BJ (cell line): ENCODE data around the gene GPR55. TPM values are rescaled to one million over a fixed set of nuclear protein-coding genes. Genes with fewer than 3 reads are reported as not detected.

Experiments used
- CTCF ChIA-PET: fragments of 350-600 bp; formaldehyde crosslinking; extraction: SDS; loops from one replicate; lab custom pipeline; 2021; ENCODE audit warnings: antibody characterized with exemption, inconsistent platforms; lab: Yijun Ruan, JAX
- POLR2A ChIA-PET: fragments of 300-600 bp; sonication (Branson Sonifier 250); formaldehyde crosslinking; extraction: SDS; loops from one replicate; lab custom pipeline; 2021; ENCODE audit warnings: antibody characterized with exemption; lab: Charles Lee
- DNase-seq: peaks from one replicate; pipeline ENCODE4 v3.0.0-alpha.2; 2011; ENCODE audit warnings: low read depth
- H3K27me3 ChIP-seq: 2 replicates; pipeline ENCODE4 v1.6.0; 2011; ENCODE audit warnings: low read length; ENCODE audit not compliant: control insufficient read depth, insufficient read depth
- H3K36me3 ChIP-seq: 2 replicates; pipeline ENCODE4 v1.5.1; 2011; ENCODE audit warnings: low read length; ENCODE audit not compliant: control insufficient read depth, insufficient read depth
- H3K4me3 ChIP-seq: 2 replicates; pipeline ENCODE4 v1.5.1; 2011; ENCODE audit warnings: low read depth, mild to moderate bottlenecking, control low read depth, low read length
- polyA plus RNA-seq: library from polyadenylated mRNA; depleted of rRNA; stranded (reverse); fragments of >200 nt; gene quantifications from 2 replicates; pipeline ENCODE4 v1.2.3, GENCODE V29; 2011
- TF ChIP-seq, protein P1 (sequence below): IDR thresholded peaks from 2 replicates; pipeline ENCODE4 v1.5.1; 2011; ENCODE audit warnings: low read depth, mild to moderate bottlenecking, control low read depth, inconsistent platforms, low read length, moderate library complexity; ENCODE audit not compliant: insufficient read depth

The GPR55 gene
- polyA plus RNA-seq, 1 experiment = not detected

GRCh38 chr2:230925879-230926765 lies 1.1 kb upstream of the GPR55 start:
- CTCF ChIA-PET = no interaction called here
- no peak overlapping the region for H3K4me3 ChIP-seq
- no peaks in the 10 kb centered on the region for H3K36me3 ChIP-seq
- POLR2A ChIA-PET = no interaction called here
- DNase-seq = no peak
- peaks cover 9% of the 10 kb centered on the region for H3K27me3 ChIP-seq
- TF ChIP-seq, protein P1, sequence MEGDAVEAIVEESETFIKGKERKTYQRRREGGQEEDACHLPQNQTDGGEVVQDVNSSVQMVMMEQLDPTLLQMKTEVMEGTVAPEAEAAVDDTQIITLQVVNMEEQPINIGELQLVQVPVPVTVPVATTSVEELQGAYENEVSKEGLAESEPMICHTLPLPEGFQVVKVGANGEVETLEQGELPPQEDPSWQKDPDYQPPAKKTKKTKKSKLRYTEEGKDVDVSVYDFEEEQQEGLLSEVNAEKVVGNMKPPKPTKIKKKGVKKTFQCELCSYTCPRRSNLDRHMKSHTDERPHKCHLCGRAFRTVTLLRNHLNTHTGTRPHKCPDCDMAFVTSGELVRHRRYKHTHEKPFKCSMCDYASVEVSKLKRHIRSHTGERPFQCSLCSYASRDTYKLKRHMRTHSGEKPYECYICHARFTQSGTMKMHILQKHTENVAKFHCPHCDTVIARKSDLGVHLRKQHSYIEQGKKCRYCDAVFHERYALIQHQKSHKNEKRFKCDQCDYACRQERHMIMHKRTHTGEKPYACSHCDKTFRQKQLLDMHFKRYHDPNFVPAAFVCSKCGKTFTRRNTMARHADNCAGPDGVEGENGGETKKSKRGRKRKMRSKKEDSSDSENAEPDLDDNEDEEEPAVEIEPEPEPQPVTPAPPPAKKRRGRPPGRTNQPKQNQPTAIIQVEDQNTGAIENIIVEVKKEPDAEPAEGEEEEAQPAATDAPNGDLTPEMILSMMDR = no peak

DNA sequence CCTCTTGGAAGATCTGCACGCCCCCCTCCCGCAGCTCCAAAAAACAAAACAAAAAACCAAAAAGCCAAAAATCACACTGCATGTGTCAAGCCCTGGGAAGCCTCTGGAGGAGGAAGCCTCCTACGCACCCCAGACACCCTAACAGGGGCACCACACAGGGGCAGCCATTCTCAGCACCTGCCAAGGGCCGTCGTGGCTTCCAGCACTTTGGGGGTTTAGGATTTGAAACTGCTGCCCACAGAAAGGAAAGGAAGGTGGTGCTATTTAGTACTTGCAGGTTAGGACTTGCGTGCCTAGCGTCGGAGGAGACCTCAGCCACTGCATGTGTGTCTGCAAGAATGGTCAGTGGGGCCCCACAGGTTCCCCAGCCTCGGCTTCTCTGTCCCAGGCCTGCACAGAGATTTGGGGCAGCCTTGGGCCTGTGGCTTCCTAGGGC lies 419 bp upstream of the GPR55 start:
- POLR2A ChIA-PET = no interaction called here
- DNase-seq = no peak
- Histone ChIP-seq H3K36me3 (no peaks in the 10 kb centered on the region), H3K27me3 (peaks cover 8% of the 10 kb centered on the region), H3K4me3 (no peak overlapping the region)
- TF ChIP-seq, protein P1 = no peak
- CTCF ChIA-PET = no interaction called here

DNA sequence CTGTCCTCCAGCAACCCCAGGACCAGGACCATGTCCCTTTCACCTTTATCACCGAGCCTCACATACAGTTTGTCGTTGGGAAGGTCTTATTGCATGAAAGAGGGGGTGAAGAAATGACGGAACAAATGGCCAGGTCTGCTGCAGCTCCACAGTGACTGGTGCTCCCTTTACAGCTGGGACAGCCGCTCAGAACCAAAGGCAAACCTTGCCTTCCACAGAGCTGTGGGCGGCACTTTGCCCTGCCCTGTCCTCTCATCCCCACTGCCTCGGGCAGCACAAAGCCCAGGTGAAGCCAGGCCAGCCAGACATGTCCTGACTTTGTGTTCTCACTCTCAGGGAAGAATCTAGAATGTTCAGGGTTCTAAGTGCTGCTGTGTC lies 961 bp downstream of the GPR55 start:
- no peak for DNase-seq
- no peak overlapping the region for H3K4me3 ChIP-seq
- ChIA-PET POLR2A (no interaction called here), CTCF (interaction anchor here (0.8 to 0.9 kb wide), 2 partner anchors 8 to 25 kb away, joined by 3 to 5 read pairs; no protein-coding TSS in a partner anchor)
- TF ChIP-seq, protein P1 = no peak
- H3K27me3 ChIP-seq = peaks cover 9% of the 10 kb centered on the region
- no peaks in the 10 kb centered on the region for H3K36me3 ChIP-seq

DNA sequence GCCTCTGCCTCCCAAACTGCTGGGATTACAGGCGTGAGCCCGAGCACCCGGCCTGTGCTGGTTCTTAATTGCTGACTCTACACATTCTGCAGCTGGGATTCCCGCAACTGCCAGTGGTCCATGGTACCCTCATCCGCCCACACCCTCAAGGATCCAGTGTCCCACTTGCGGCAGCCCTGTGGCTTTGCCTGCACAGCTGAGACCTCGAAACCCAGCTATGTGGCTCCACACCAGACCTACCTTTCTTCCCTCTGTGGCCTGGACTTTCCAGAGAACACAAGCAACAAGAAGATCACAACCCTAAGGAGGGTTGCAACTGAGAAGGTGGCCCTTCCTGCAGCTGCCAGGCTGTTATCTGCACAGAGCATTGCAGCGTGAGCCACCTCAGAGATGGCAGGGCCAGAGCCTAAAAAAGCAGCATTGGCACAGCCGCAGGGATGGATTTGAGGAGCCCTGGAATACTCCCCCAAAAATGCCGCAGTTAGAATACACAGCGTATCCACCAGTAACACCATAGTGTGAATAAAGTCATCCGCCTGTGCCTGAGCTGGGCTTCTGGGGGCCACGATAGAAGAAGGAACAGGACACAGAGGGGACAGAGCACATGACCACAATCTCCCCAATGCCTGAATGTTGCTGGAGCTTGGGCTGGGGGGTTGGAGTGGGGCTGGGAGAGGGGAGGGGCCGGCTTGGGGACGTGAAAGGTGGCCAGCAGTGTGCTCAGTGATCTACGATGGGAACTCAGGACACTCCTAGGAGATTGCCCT lies 1.9 kb downstream of the GPR55 start:
- DNase-seq = no peak
- TF ChIP-seq, protein P1 = no peak
- Histone ChIP-seq H3K27me3 (peaks cover 9% of the 10 kb centered on the region), H3K4me3 (no peak overlapping the region), H3K36me3 (no peaks in the 10 kb centered on the region)
- POLR2A ChIA-PET = no interaction called here
- CTCF ChIA-PET = interaction anchor here (0.7 kb wide), 1 partner anchor 58 kb away, joined by 3 read pairs; no protein-coding TSS in a partner anchor

- H3K36me3 ChIP-seq = no peaks in the 10 kb centered on the region
- TF ChIP-seq, protein P1 = no peak
- no peak overlapping the region for H3K4me3 ChIP-seq
- POLR2A ChIA-PET = no interaction called here
- H3K27me3 ChIP-seq = peaks cover 9% of the 10 kb centered on the region
- DNase-seq = no peak
- CTCF ChIA-PET = no interaction called here
Observed at GRCh38 chr2:230921806-230922595, 3.0 kb downstream of the GPR55 start.
